GM12874 (cell line): ENCODE measurements around the gene FRMD3.

Experiments used
- TF ChIP-seq, protein P1 (sequence below): IDR thresholded peaks from 2 replicates; pipeline ENCODE4 v1.5.1; 2011; ENCODE audit warnings: low read depth, mild to moderate bottlenecking, control low read depth, low read length, moderate library complexity; ENCODE audit not compliant: insufficient read depth

FRMD3 gene

GRCh38 chr9:83505282-83505681, 32.9 kb downstream of the FRMD3 start:
- TF ChIP-seq, protein P1, sequence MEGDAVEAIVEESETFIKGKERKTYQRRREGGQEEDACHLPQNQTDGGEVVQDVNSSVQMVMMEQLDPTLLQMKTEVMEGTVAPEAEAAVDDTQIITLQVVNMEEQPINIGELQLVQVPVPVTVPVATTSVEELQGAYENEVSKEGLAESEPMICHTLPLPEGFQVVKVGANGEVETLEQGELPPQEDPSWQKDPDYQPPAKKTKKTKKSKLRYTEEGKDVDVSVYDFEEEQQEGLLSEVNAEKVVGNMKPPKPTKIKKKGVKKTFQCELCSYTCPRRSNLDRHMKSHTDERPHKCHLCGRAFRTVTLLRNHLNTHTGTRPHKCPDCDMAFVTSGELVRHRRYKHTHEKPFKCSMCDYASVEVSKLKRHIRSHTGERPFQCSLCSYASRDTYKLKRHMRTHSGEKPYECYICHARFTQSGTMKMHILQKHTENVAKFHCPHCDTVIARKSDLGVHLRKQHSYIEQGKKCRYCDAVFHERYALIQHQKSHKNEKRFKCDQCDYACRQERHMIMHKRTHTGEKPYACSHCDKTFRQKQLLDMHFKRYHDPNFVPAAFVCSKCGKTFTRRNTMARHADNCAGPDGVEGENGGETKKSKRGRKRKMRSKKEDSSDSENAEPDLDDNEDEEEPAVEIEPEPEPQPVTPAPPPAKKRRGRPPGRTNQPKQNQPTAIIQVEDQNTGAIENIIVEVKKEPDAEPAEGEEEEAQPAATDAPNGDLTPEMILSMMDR, result no peak

DNA sequence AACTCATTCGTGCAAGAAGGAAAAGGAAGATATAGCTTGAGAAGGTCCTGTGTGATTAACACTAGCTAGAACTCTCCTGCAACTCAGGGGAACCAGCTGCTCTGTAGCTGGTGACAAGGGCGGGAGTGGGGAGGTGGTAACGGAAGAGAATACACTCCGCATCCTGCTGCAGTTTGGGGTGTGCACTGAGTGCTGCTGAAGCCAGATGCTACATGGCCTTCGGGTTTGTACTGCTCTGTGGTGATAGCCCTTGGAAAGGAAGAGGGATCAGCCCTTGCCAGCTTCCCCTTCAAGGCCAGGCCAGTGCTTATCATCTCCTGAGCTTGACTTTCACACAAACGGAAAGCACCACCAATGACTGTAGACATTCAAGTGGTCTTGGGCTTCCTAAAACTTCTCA, 34.3 kb downstream of the FRMD3 start:
- TF ChIP-seq, protein P1, result no peak

GRCh38 chr9:83501565-83501964, 36.6 kb downstream of the FRMD3 start:
- TF ChIP-seq, protein P1, result no peak

DNA sequence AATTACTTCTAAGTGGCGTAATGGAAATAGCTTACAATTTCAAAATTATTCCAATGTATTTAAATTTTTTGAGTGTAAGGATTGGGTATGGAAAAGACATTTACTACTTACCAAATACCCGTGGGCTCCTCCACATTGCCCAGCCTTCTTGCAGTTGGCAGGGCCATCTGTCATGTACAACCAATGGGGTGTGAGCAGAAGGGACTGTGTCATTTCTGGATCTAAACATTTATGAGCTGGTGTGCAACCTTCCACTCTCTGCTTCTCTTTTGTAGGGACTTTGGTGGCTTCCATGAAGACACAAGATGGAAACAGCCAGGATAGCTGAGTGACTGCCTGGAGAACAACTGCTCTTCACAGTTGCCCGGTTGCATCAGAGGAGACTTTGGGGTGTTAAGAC, 40.8 kb downstream of the FRMD3 start:
- TF ChIP-seq, protein P1, result no peak

- TF ChIP-seq, protein P1, result no peak
These were observed 46.2 kb downstream of the FRMD3 start for GRCh38 chr9:83491995-83492394.

DNA sequence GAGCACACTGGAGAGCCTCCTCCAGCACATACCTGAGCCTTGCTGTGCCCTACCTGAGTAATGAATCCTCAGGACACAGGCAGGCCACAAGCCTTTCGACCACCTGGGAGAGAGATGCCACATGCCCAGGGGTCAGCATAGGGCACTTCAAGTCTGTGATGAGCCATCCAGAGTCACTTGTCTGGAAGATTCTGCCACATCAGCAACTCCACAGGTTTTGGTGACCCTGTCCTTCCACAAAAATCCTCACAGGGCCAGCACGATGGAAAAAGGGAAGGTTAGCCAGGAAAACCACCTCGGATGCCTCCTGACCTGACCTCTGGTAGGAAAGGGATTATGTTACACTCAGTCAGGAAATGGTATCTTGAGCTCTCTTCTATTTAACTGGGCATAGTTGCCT, 46.8 kb downstream of the FRMD3 start:
- TF ChIP-seq, protein P1, result no peak

GRCh38 chr9:83489961-83490360, 48.2 kb downstream of the FRMD3 start:
- TF ChIP-seq, protein P1, result no peak

DNA sequence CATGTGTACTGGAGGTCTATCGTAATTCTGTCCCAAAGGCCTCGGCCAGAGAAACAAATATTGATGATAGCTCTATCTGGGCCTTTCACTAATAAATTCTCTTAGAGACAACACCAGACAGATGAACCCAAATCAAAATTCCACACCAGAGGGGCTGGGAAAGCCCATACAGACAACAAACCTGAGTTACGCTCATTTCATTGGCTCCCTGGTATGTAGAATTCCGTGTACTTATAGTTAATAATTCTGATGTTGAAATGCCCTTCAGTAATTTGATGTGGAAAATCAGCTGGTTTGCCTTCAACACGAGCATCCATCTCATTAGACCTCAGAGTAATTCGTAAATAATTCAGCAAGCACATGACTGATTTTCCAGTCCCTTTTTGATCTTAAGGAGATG, 53.2 kb downstream of the FRMD3 start:
- TF ChIP-seq, protein P1, result no peak
